ENCODE results near the gene KLF7.

- TF ChIP-seq ZBTB7A (IDR thresholded peaks at IDR 0.05; ENCODE audit: low read depth) (no peak), REST (IDR thresholded peaks at IDR 0.05; ENCODE audit: low read depth) (no peak), EGR1 (IDR thresholded peaks at IDR 0.05) (no peak), TAF1 (IDR thresholded peaks at IDR 0.05; ENCODE audit: low read depth) (no peak), NFIC (IDR thresholded peaks at IDR 0.05) (no peak), EP300 (IDR thresholded peaks at IDR 0.05; ENCODE audit: borderline replicate concordance) (no peak), TEAD4 (IDR thresholded peaks at IDR 0.05) (no peak), RAD21 (IDR thresholded peaks at IDR 0.05; ENCODE audit: low read depth) (no peak), YY1 (IDR thresholded peaks at IDR 0.05; ENCODE audit: low read depth) (no peak), FOXM1 (IDR thresholded peaks at IDR 0.05; ENCODE audit: borderline replicate concordance, low read depth) (no peak), MAX (IDR thresholded peaks at IDR 0.05) (no peak), USF1 (IDR thresholded peaks at IDR 0.05) (no peak), CREB1 (IDR thresholded peaks at IDR 0.05; ENCODE audit: low read depth) (no peak)
Measured at GRCh38 chr2:207088839-207089238, 76.9 kb downstream of the KLF7 start.

All from Ishikawa (cell line).